ENCODE data around the gene RERE. TPM values are rescaled to one million over a fixed set of nuclear protein-coding genes. Genes with fewer than 3 reads are reported as not detected.

Gene RERE
- total RNA-seq, 3 donors from 2014 or later, result 99.5 to 204 (median 174) TPM

DNA sequence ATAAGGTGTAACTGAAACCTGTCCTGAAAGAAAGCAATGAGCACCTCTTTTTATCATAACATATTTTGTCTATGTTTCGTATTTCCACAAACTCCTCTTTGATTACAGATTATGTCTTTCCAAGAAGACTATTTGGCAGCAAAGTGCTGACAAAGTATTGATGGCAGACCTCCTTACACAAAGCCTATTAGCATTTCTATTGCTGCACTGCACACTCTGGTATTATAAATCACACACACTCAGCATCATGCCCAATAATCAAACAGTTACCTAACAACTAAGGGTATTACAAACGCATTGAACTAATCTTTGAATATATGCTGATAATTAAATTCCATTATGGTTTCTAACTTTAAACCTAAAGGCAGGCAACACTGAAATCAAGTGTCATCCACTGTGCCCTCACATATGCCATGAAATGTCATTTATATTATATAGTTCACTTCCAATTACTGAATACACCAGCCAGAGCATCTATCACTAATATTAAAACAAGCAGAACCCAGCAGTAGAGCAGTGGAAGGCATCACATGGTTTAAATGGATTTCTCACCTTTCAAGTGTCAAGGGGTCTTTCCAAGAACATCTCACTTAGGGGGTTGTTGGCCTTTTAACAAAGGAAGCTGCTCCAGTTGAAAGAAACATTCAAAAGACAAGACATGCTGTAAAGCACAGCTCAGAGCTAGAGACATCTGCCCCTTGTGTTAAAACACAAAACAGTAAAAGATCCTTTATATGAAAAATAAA is 239.1 kb downstream of the RERE start:
- ATAC-seq (no peak), DNase-seq (no peak)
- TF ChIP-seq, protein P1, sequence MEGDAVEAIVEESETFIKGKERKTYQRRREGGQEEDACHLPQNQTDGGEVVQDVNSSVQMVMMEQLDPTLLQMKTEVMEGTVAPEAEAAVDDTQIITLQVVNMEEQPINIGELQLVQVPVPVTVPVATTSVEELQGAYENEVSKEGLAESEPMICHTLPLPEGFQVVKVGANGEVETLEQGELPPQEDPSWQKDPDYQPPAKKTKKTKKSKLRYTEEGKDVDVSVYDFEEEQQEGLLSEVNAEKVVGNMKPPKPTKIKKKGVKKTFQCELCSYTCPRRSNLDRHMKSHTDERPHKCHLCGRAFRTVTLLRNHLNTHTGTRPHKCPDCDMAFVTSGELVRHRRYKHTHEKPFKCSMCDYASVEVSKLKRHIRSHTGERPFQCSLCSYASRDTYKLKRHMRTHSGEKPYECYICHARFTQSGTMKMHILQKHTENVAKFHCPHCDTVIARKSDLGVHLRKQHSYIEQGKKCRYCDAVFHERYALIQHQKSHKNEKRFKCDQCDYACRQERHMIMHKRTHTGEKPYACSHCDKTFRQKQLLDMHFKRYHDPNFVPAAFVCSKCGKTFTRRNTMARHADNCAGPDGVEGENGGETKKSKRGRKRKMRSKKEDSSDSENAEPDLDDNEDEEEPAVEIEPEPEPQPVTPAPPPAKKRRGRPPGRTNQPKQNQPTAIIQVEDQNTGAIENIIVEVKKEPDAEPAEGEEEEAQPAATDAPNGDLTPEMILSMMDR (IDR thresholded peaks at IDR 0.05), result no peak
- Histone ChIP-seq H3K4me1 (ENCODE audit: low read depth) (no peaks in the 10 kb centered on the region), H3K36me3 (ENCODE audit: low read depth) (no peaks in the 10 kb centered on the region), H3K4me3 (no peak overlapping the region), H3K9me3 (no peaks in the 10 kb centered on the region)
- intact Hi-C loops (cut with DNase I, micrococcal nuclease), result no loop called here

DNA sequence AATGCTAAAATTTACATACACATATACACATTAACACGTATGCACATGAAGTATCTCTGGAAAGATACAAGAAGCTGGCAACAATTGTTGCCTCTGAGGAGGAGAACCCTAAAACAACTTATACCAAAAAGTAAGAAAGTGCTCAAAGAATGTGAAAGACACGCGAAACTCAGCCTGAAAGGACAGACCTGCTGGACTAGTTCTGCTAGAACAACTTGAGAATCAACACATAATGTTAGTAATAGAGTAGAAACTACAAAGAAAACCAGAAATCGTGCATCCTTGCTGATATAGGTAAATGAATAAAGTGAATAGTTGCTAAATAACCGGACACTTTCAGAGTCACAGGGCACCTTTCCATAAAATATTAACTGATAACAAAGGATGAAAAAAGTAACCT is 242.5 kb downstream of the RERE start:
- ATAC-seq, result no peak
- DNase-seq, result no peak
- no peaks in the 10 kb centered on the region for H3K4me1 ChIP-seq (ENCODE audit: low read depth)

DNA sequence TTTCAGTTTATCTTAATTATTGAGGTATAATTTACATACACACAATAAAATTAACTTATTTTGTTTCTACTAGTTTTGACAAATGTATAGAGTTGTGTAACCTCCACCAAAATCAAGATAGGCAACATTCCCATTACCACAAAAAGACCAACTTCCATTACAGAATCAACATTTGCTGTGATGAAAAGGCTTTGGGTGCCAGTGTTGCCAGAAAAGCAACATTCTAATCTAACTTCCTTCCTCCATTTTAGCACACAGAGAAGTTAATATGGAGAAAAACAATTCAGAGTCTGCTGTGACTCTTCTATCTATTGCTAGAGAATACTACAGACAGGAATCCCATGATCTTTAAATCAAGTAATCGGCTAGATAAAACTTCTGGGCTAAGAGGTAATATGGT is 245.3 kb downstream of the RERE start:
- intact Hi-C loops (cut with DNase I, micrococcal nuclease), result no loop called here
- Histone ChIP-seq H3K4me1 (ENCODE audit: low read depth) (no peaks in the 10 kb centered on the region), H3K4me3 (no peak overlapping the region), H3K9me3 (no peaks in the 10 kb centered on the region), H3K36me3 (ENCODE audit: low read depth) (no peaks in the 10 kb centered on the region)
- no peak for DNase-seq
- ATAC-seq, result no peak
- TF ChIP-seq, protein P1 (IDR thresholded peaks at IDR 0.05), result no peak

More for the DNA sequence above, 242.5 kb downstream of the RERE start:
- Histone ChIP-seq H3K36me3 (ENCODE audit: low read depth) (no peaks in the 10 kb centered on the region), H3K9me3 (no peaks in the 10 kb centered on the region), H3K4me3 (no peak overlapping the region)
- TF ChIP-seq, protein P1 (IDR thresholded peaks at IDR 0.05), result no peak
- intact Hi-C loops (cut with DNase I, micrococcal nuclease), result no loop called here

DNA sequence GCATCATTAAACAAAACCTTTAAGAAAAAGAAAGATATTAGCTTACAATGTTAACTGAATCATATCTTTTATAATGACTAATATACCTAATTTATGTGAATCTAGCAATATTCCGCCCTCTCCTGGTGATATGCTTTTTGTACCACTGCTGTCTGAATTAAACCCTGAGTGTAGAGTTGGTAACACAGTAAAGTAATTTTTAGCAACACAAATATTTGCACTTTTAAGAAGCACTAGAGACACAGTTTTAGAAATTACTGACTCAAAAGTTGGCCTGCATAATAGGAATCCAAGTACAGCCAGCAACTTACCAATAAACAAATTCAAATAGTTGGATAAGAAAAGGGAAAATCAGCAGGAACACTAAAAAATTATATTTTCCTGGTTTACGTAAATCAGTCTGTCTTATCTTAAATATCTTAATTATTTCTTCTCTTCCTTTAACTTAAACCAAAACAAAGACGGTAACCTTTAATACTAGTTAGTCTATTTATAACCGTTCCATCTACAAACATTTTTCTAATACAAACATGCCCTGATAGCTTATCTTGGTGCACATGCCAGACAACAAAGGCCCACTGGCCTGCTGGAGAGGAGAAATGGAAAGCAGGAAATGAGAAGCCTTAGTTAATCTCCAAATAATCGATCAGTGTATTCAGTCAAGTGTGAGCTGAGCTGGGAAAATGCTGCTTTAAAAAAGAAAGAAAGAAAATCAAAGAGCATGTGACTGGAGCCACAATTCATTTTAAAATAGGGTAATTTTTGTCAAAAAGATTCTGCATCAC is 246.0 kb downstream of the RERE start:
- DNase-seq, result peak in 1 of 3 donors; percentile 17
- ATAC-seq, result no peak
- Histone ChIP-seq H3K4me3 (no peak overlapping the region), H3K9me3 (no peaks in the 10 kb centered on the region), H3K36me3 (ENCODE audit: low read depth) (no peaks in the 10 kb centered on the region), H3K4me1 (ENCODE audit: low read depth) (no peaks in the 10 kb centered on the region)
- intact Hi-C loops (cut with DNase I, micrococcal nuclease), result no loop called here
- TF ChIP-seq, protein P1 (IDR thresholded peaks at IDR 0.05), result no peak

DNA sequence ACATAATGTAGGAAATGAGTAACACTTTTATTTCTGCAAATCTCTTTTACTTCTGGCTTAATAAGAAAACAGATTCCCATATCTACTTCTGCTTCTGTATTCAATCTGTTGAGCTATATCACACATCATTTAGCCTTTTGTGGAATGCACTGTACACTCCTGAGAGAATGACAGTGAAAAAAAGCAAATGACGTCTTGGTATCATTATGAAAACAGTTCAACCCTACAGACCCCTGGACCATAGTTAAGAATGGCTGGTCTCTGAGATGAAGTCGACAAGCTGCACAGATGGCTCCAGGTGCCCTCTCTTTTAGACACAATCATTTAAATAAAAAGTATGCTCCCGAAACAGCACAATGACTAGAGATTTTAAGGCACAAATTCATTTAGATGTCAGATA is 247.0 kb downstream of the RERE start:
- Histone ChIP-seq H3K4me3 (no peak overlapping the region), H3K4me1 (ENCODE audit: low read depth) (no peaks in the 10 kb centered on the region), H3K36me3 (ENCODE audit: low read depth) (no peaks in the 10 kb centered on the region), H3K9me3 (no peaks in the 10 kb centered on the region)
- DNase-seq (no peak), ATAC-seq (no peak)
- intact Hi-C loops (cut with DNase I, micrococcal nuclease), result no loop called here
- TF ChIP-seq, protein P1 (IDR thresholded peaks at IDR 0.05), result no peak

Measured in mucosa of descending colon (tissue), 3 donors.